ENCODE measurements around the gene SLC24A3.

The SLC24A3 gene

DNA sequence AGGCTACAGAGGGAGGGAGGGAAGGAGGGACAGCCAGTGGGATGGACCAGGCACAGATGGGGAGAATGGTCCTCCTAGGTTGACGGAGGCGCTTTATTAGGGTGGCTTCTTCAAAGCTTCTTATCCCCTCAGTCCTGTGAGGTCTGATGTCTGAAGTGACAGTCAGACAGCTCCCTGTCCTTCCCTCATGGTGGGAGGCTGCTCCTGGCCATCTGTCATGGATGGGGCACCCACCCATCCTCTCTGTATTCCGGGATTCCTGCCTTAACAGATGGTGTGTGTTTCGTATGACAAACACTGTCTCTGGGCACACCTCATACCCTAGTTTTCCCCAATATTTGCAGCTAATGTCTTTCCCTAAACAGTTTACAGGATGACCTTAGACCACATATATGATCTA, 553.5 kb downstream of the SLC24A3 start:
- Histone ChIP-seq H3K27ac (ENCODE audit: low read depth, low read length) (no peak overlapping the region), H3K27me3 (ENCODE audit: control insufficient read depth, low read length) (no peaks in the 10 kb centered on the region; the same call in 1 of the 2 replicates), H3F3A (ENCODE audit: control insufficient read depth, insufficient read depth) (no peaks in the 10 kb centered on the region), H3K9me2 (replicated peaks; ENCODE audit: control insufficient read depth, low read length) (no peaks in the 10 kb centered on the region), H4K20me1 (ENCODE audit: control insufficient read depth, insufficient read depth, low read depth, low read length) (no peaks in the 10 kb centered on the region), H3K4me1 (ENCODE audit: control insufficient read depth, low read length) (no peaks in the 10 kb centered on the region), H3K79me2 (ENCODE audit: control insufficient read depth, low read length) (no peaks in the 10 kb centered on the region), H3K36me3 (ENCODE audit: control insufficient read depth, low read length) (no peaks in the 10 kb centered on the region), H3K4me2 (ENCODE audit: low read length) (no peak overlapping the region), H3K4me3 (ENCODE audit: low read length) (no peak overlapping the region), H3K9me3 (ENCODE audit: control insufficient read depth, insufficient read depth, low read length) (no peaks in the 10 kb centered on the region)
- TF ChIP-seq, protein P1, sequence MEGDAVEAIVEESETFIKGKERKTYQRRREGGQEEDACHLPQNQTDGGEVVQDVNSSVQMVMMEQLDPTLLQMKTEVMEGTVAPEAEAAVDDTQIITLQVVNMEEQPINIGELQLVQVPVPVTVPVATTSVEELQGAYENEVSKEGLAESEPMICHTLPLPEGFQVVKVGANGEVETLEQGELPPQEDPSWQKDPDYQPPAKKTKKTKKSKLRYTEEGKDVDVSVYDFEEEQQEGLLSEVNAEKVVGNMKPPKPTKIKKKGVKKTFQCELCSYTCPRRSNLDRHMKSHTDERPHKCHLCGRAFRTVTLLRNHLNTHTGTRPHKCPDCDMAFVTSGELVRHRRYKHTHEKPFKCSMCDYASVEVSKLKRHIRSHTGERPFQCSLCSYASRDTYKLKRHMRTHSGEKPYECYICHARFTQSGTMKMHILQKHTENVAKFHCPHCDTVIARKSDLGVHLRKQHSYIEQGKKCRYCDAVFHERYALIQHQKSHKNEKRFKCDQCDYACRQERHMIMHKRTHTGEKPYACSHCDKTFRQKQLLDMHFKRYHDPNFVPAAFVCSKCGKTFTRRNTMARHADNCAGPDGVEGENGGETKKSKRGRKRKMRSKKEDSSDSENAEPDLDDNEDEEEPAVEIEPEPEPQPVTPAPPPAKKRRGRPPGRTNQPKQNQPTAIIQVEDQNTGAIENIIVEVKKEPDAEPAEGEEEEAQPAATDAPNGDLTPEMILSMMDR (IDR thresholded peaks at IDR 0.05; ENCODE audit: low read depth, low read length, poor library complexity, severe bottlenecking), result no peak
- no peak for TF ChIP-seq EZH2phosphoT487 (IDR thresholded peaks at IDR 0.05; ENCODE audit: borderline replicate concordance, low read length)

DNA sequence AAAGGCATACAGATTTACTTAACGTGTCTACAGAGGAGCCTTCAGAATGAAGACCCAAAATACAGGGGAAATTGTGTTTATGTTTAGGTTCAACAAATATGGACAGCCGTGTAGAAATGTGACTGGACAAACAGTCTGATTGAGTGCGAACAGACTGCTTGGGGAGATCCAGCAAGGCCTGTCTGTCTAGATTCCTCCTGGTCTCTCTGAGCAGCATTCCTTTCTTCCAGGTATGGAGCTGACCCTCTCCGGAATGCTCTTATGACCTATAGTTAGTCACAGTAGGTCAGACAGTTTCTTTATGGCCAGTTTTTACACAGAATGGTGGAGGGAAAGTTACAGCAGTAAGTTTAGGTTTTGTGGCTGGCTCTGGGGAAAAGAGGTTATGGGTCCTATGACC, 554.6 kb downstream of the SLC24A3 start:
- Histone ChIP-seq H3K36me3 (ENCODE audit: control insufficient read depth, low read length) (no peaks in the 10 kb centered on the region), H3K4me1 (ENCODE audit: control insufficient read depth, low read length) (no peaks in the 10 kb centered on the region), H3K27ac (ENCODE audit: low read depth, low read length) (no peak overlapping the region), H3K4me2 (ENCODE audit: low read length) (no peak overlapping the region), H3K9me3 (ENCODE audit: control insufficient read depth, insufficient read depth, low read length) (no peaks in the 10 kb centered on the region), H3K9me2 (replicated peaks; ENCODE audit: control insufficient read depth, low read length) (no peaks in the 10 kb centered on the region), H3K79me2 (ENCODE audit: control insufficient read depth, low read length) (no peaks in the 10 kb centered on the region), H3K4me3 (ENCODE audit: low read length) (no peak overlapping the region), H4K20me1 (ENCODE audit: control insufficient read depth, insufficient read depth, low read depth, low read length) (no peaks in the 10 kb centered on the region), H3F3A (ENCODE audit: control insufficient read depth, insufficient read depth) (no peaks in the 10 kb centered on the region), H3K27me3 (ENCODE audit: control insufficient read depth, low read length) (no peaks in the 10 kb centered on the region)
- no peak for TF ChIP-seq EZH2phosphoT487 (IDR thresholded peaks at IDR 0.05; ENCODE audit: borderline replicate concordance, low read length)
- TF ChIP-seq, protein P1 (IDR thresholded peaks at IDR 0.05; ENCODE audit: low read depth, low read length, poor library complexity, severe bottlenecking), result no peak

DNA sequence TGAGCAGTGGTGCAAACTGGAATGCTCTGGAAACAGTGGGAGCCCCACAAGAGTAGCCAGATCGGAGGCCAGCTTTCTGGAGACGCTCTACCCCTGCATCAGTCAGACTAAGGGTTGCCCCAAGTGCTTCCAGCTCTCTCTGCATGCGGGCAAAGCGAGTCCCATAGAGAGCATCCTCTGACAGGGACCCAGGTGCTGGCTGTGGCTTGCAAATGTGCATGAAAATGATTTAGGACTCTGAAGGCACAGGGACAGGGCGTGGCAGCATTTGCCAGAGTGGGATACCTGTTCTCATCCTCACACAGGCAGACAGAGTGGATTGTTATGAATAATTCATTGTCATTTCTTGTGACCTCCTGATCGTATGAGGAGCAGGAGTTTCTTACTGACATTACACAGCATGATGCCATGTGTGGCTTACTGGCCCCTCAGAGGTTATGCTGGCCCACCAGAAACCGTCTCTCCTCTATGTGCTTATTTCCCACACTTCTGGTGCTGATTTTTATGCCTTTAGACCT, 555.9 kb downstream of the SLC24A3 start:
- no peak overlapping the region for H3K4me2 ChIP-seq (ENCODE audit: low read length)
- no peaks in the 10 kb centered on the region for H3F3A ChIP-seq (ENCODE audit: control insufficient read depth, insufficient read depth)
- H3K9me2 ChIP-seq (replicated peaks; ENCODE audit: control insufficient read depth, low read length), result no peaks in the 10 kb centered on the region
- TF ChIP-seq EZH2phosphoT487 (IDR thresholded peaks at IDR 0.05; ENCODE audit: borderline replicate concordance, low read length), result no peak
- TF ChIP-seq, protein P1 (IDR thresholded peaks at IDR 0.05; ENCODE audit: low read depth, low read length, poor library complexity, severe bottlenecking), result no peak
- no peak overlapping the region for H3K4me3 ChIP-seq (ENCODE audit: low read length)
- H3K36me3 ChIP-seq (ENCODE audit: control insufficient read depth, low read length), result no peaks in the 10 kb centered on the region
- H3K27ac ChIP-seq (ENCODE audit: low read depth, low read length), result no peak overlapping the region
- no peaks in the 10 kb centered on the region for H4K20me1 ChIP-seq (ENCODE audit: control insufficient read depth, insufficient read depth, low read depth, low read length)
- H3K79me2 ChIP-seq (ENCODE audit: control insufficient read depth, low read length), result no peaks in the 10 kb centered on the region
- H3K4me1 ChIP-seq (ENCODE audit: control insufficient read depth, low read length), result no peaks in the 10 kb centered on the region
- H3K27me3 ChIP-seq (ENCODE audit: control insufficient read depth, low read length), result no peaks in the 10 kb centered on the region
- no peaks in the 10 kb centered on the region for H3K9me3 ChIP-seq (ENCODE audit: control insufficient read depth, insufficient read depth, low read length)

All from DOHH2 (cell line).